Smooth muscle cell (in vitro differentiated cells): ENCODE results near the gene NECAB2. TPM values are rescaled to one million over a fixed set of nuclear protein-coding genes. Genes with fewer than 3 reads are reported as not detected.
"Not testable (repeated sequence)": the region's sequence is repeated elsewhere in the genome, so short reads cannot be mapped to it uniquely, and the experiment has no call there.

Experiments
- DNase-seq: peaks from one replicate; lab custom pipeline; 2025; ENCODE audit not compliant: unreplicated experiment; lab: John Stamatoyannopoulos, UW
- H2AFZ ChIP-seq: fragments of 200-600 bp; sonication (generic); 2 replicates; pipeline ENCODE4 v1.6.0; 2016; ENCODE audit warnings: antibody characterized with exemption, low read depth, mild to moderate bottlenecking
- H3F3A ChIP-seq: fragments of 200-600 bp; sonication (generic); 2 replicates; pipeline ENCODE4 v1.6.0; 2017; ENCODE audit warnings: antibody characterized with exemption, low read depth
- H3K27ac ChIP-seq: fragments of 200-600 bp; sonication (generic); 2 replicates; pipeline ENCODE4 v1.5.1; 2016; ENCODE audit warnings: low read depth, mild to moderate bottlenecking
- H3K27me3 ChIP-seq: fragments of 200-600 bp; sonication (generic); 2 replicates; pipeline ENCODE4 v1.6.1; 2016; ENCODE audit warnings: low read depth, mild to moderate bottlenecking
- H3K36me3 ChIP-seq: fragments of 200-600 bp; sonication (generic); 2 replicates; pipeline ENCODE4 v1.5.1; 2016; ENCODE audit warnings: low read depth
- H3K4me1 ChIP-seq: fragments of 200-600 bp; sonication (generic); 2 replicates; pipeline ENCODE4 v1.5.1; 2016; ENCODE audit warnings: low read depth
- H3K4me2 ChIP-seq: fragments of 200-600 bp; sonication (generic); 2 replicates; pipeline ENCODE4 v1.6.0; 2016; ENCODE audit warnings: mild to moderate bottlenecking
- H3K4me3 ChIP-seq: fragments of 200-600 bp; sonication (generic); 2 replicates; pipeline ENCODE4 v1.5.1; 2016; ENCODE audit warnings: mild to moderate bottlenecking
- H3K79me2 ChIP-seq: fragments of 200-600 bp; sonication (generic); 2 replicates; pipeline ENCODE4 v1.6.0; 2016; ENCODE audit warnings: low read depth, mild to moderate bottlenecking
- H3K9ac ChIP-seq: fragments of 200-600 bp; sonication (generic); 2 replicates; pipeline ENCODE4 v1.6.0; 2016; ENCODE audit warnings: low read depth
- H3K9me3 ChIP-seq: fragments of 200-600 bp; sonication (generic); replicated peaks from 2 replicates; pipeline ENCODE4 v1.5.1; 2016; ENCODE audit warnings: low read depth
- H4K20me1 ChIP-seq: fragments of 200-600 bp; sonication (generic); 2 replicates; pipeline ENCODE4 v1.6.0; 2016; ENCODE audit warnings: low read depth
- CTCF ChIP-seq: fragments of 200-600 bp; sonication (generic); IDR thresholded peaks from 2 replicates; pipeline ENCODE4 v1.5.1; 2017; ENCODE audit warnings: borderline replicate concordance, mild to moderate bottlenecking, antibody characterized with exemption; ENCODE audit not compliant: insufficient read depth, poor library complexity, severe bottlenecking
- WGBS: methylation state at CpG from one replicate; pipeline ENCODE4 v1.1.7; 2016; ENCODE audit warnings: low lambda C conversion rate; 5-methylcytosine and 5-hydroxymethylcytosine counted together
- polyA plus RNA-seq: library from polyadenylated mRNA; unstranded; fragments of >200 nt; fragmentation: Nextera tagmentation; extraction: Ambion mirVana; gene quantifications from 2 replicates; pipeline ENCODE4 v1.2.1, GENCODE V29; 2016
- total RNA-seq: library from RNA; depleted of rRNA; stranded (reverse); fragments of >200 nt; gene quantifications from 2 replicates; pipeline ENCODE4 v1.2.3, GENCODE V29; 2014

Gene NECAB2
- total and polyA plus RNA-seq, 2 experiments from 2014 or later, result 0.22 to 1.7 TPM

GRCh38 chr16:83949724-83950001, 18.4 kb upstream of the NECAB2 start:
- 96% methylated on average over 5 of the region's 5 CpGs for WGBS
- H3K9me3 ChIP-seq, result no peaks in the 10 kb centered on the region
- no peak overlapping the region for H3K4me3 ChIP-seq
- no peak overlapping the region for H2AFZ ChIP-seq
- H3F3A ChIP-seq, result no peaks in the 10 kb centered on the region
- no peak for TF ChIP-seq CTCF
- no peaks in the 10 kb centered on the region for H4K20me1 ChIP-seq
- no peaks in the 10 kb centered on the region for H3K27me3 ChIP-seq
- no peak overlapping the region for H3K4me2 ChIP-seq
- H3K4me1 ChIP-seq, result peaks cover 8% of the 10 kb centered on the region
- no peaks in the 10 kb centered on the region for H3K36me3 ChIP-seq
- no peaks in the 10 kb centered on the region for H3K79me2 ChIP-seq
- no peak overlapping the region for H3K9ac ChIP-seq
- no peak for DNase-seq
- H3K27ac ChIP-seq, result no peak overlapping the region

- not testable (repeated sequence) for H3K4me1 ChIP-seq, H3F3A ChIP-seq, H3K36me3 ChIP-seq, DNase-seq, H3K27me3 ChIP-seq, H4K20me1 ChIP-seq, H3K79me2 ChIP-seq, H3K9ac ChIP-seq, H3K9me3 ChIP-seq, H3K27ac ChIP-seq, H3K4me2 ChIP-seq, H2AFZ ChIP-seq, H3K4me3 ChIP-seq
- 75% methylated on average over 10 of the region's 10 CpGs for WGBS
Measured at GRCh38 chr16:83950862-83951399, 17.1 kb upstream of the NECAB2 start.

DNA sequence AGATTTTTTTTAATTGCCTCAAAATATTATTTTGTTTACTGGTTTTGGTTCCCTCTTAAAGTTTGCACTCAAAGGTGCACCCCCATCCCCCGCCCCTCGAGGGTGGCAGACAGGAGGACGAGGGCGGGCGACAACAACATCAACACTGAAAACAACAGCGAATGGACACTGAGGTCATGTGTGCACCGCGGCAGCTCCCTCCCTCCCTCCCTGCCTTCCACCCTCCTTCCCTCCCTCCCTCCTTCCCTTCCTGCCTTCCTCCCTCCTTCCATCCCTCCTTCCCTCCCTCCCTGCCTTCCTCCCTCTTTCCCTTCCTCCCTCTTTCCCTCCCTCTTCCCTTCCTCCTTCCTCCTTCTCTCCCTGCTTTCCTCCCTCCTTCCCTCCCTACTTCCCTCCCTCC, 16.5 kb upstream of the NECAB2 start:
- WGBS, result 62% methylated on average over 6 of the region's 8 CpGs
- Histone ChIP-seq H3K79me2 (no peaks in the 10 kb centered on the region), H3K4me2 (no peak overlapping the region), H3K4me1 (peaks cover 8% of the 10 kb centered on the region), H3K4me3 (no peak overlapping the region), H3K9me3 (no peaks in the 10 kb centered on the region), H3K9ac (no peak overlapping the region), H3K36me3 (no peaks in the 10 kb centered on the region), H3F3A (no peaks in the 10 kb centered on the region), H2AFZ (no peak overlapping the region), H3K27me3 (no peaks in the 10 kb centered on the region), H4K20me1 (no peaks in the 10 kb centered on the region), H3K27ac (no peak overlapping the region)
- no peak for TF ChIP-seq CTCF
- no peak for DNase-seq

DNA sequence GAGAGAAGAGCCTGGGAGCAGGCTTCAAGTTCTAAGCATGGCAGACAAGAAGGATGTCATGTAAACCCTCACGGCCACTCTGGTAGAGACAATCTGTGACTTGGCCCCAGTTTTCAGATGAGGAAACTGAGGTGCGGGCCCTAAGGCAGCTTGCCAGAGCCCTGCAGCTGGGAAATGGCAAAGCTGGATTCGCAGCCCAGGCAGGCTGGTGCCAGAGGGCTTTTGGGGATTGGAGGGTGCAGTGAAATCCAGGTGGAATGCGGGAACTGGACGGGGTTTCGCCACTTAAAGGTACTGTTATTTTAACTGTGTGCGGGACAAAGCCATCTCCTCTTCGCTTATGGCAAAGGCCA, 15.5 kb upstream of the NECAB2 start:
- H4K20me1 ChIP-seq, result peaks cover 6% of the 10 kb centered on the region
- peak overlapping the region; percentile 45 for H2AFZ ChIP-seq
- TF ChIP-seq CTCF, result no peak
- DNase-seq, result no peak
- H3K4me1 ChIP-seq, result peaks cover 8% of the 10 kb centered on the region
- H3K4me2 ChIP-seq, result peak overlapping the region; percentile 87
- no peaks in the 10 kb centered on the region for H3K79me2 ChIP-seq
- peak overlapping the region; percentile 27 for H3K27ac ChIP-seq
- peak overlapping the region; percentile 4 for H3K9ac ChIP-seq
- H3K36me3 ChIP-seq, result no peaks in the 10 kb centered on the region
- no peaks in the 10 kb centered on the region for H3F3A ChIP-seq
- peak overlapping the region; percentile 56 for H3K4me3 ChIP-seq
- WGBS, result 58% methylated on average over 8 of the region's 8 CpGs
- H3K9me3 ChIP-seq, result no peaks in the 10 kb centered on the region
- no peaks in the 10 kb centered on the region for H3K27me3 ChIP-seq
